Right renal pelvis (tissue), 4 donors: Measurements from ENCODE around the gene TUBGCP4. TPM values are rescaled to one million over a fixed set of nuclear protein-coding genes. Genes with fewer than 3 reads are reported as not detected.

Source experiments
- DNase-seq, 4 donors: peaks; one replicate each; pipeline ENCODE4 v3.0.0-alpha.2; 2013; ENCODE audit warnings: low read depth in 4 of 4, low spot score in 3 of 4, missing footprints in 1 of 4
- polyA plus RNA-seq, 4 donors: library from polyadenylated mRNA; unstranded; fragments of 120-200 nt; gene quantifications; one replicate each; pipeline ENCODE4 v1.2.1, GENCODE V29; 2013; ENCODE audit not compliant: insufficient read length in 4 of 4

The TUBGCP4 gene
- polyA plus RNA-seq, 4 donors = 21.4 to 24.2 (median 23.3) TPM

- DNase-seq = no peak
These were observed 79.1 kb downstream of the TUBGCP4 start for GRCh38 chr15:43449981-43450380.

Other genes starting within 250 kb of the TUBGCP4 start
- 10 to 100 TPM; 14.8 to 17.7 (median 15.3) TPM for gene TMEM62, start 237.5 kb upstream of the TUBGCP4 start, polyA plus RNA-seq
- 10 to 100 TPM; 49.6 to 64.6 (median 57.8) TPM for gene CCNDBP1, start 185.7 kb upstream of the TUBGCP4 start, polyA plus RNA-seq
- gene EPB42, start 150.1 kb upstream of the TUBGCP4 start, polyA plus RNA-seq = 1 to 10 TPM; 1.2 to 1.6 (median 1.3) TPM
- gene TGM5, start 104.2 kb upstream of the TUBGCP4 start, polyA plus RNA-seq = under 1 TPM in 1 of 4 donors, not detected in 3; 0.03 TPM
- under 1 TPM in 2 of 4 donors, not detected in 2; 0.04 to 0.09 TPM for gene TGM7, start 68.8 kb upstream of the TUBGCP4 start, polyA plus RNA-seq
- gene LCMT2, start 40.5 kb upstream of the TUBGCP4 start, polyA plus RNA-seq = 10 to 100 TPM; 12.4 to 14.4 (median 13.4) TPM
- 10 to 100 TPM; 24.5 to 28.7 (median 26.3) TPM for gene ZSCAN29, start 58 bp upstream of the TUBGCP4 start, polyA plus RNA-seq
- 10 to 100 TPM; 67.7 to 78.1 (median 72.6) TPM for gene TP53BP1, start 122.1 kb downstream of the TUBGCP4 start, polyA plus RNA-seq
- 1 to 10 TPM; 7.5 to 8.9 (median 8.3) TPM for gene MAP1A, start 146.5 kb downstream of the TUBGCP4 start, polyA plus RNA-seq
- gene PPIP5K1, start 219.1 kb downstream of the TUBGCP4 start, polyA plus RNA-seq = 10 to 100 TPM; 19.3 to 24.8 (median 22.8) TPM
- gene CKMT1B, start 222.9 kb downstream of the TUBGCP4 start, polyA plus RNA-seq = 1 to 10 TPM; 2.5 to 4.2 (median 3.1) TPM
- gene STRC, start 247.7 kb downstream of the TUBGCP4 start, polyA plus RNA-seq = 1 to 10 TPM in 2 of 4 donors, under 1 TPM in 2; 0.35 to 1.7 (median 0.92) TPM